Left lung (tissue), 10 donors: Measurements from ENCODE around the gene HMCN1. TPM values are rescaled to one million over a fixed set of nuclear protein-coding genes. Genes with fewer than 3 reads are reported as not detected.

ENCODE experiments used
- ATAC-seq: fragments of 200-7000 bp; cut with Tn5 transposase; one replicate; pipeline ENCODE4 v1.9.1; 2020; ENCODE audit warnings: moderate library complexity
- DNase-seq, 4 donors: peaks; one replicate each; pipeline ENCODE4 v3.0.0-alpha.2; 2013 to 2020
- H3K27ac ChIP-seq, 2 donors: fragments of 200-600 bp; sonication (generic) in 1 of 2; one replicate each; pipeline versions ENCODE4 v1.5.0 to v1.8.0; 2020 to 2021
- H3K27me3 ChIP-seq, 2 donors: fragments of 200-600 bp; sonication (generic) in 1 of 2; one replicate each; pipeline versions ENCODE4 v1.5.0 to v1.8.0; 2020 to 2021
- H3K36me3 ChIP-seq, 2 donors: fragments of 200-600 bp; sonication (generic) in 1 of 2; one replicate each; pipeline versions ENCODE4 v1.5.0 to v1.8.0; 2020 to 2021
- H3K4me1 ChIP-seq, 2 donors: fragments of 200-600 bp; one replicate each; pipeline ENCODE4 v1.8.0; 2021
- H3K4me3 ChIP-seq, 2 donors: fragments of 200-600 bp; sonication (generic) in 1 of 2; one replicate each; pipeline versions ENCODE4 v1.5.0 to v1.8.0; 2020 to 2021; ENCODE audit warnings: mild to moderate bottlenecking in 1 of 2
- H3K9me3 ChIP-seq, 2 donors: fragments of 200-600 bp; sonication (generic) in 1 of 2; one replicate each; pipeline versions ENCODE4 v1.5.0 to v1.8.0; 2020 to 2021
- intact Hi-C, 2 donors: fragments of 100-400 bp; cut with DNase I; formaldehyde crosslinking; loops; one replicate each; pipeline versions ENCODE4 v1.11.2 to v1.14.2; 2022
- polyA plus RNA-seq, 6 donors: library from polyadenylated mRNA; unstranded; fragments of 120-200 nt; gene quantifications; one replicate each; pipeline ENCODE4 v1.2.1, GENCODE V29; 2013; ENCODE audit not compliant: insufficient read length in 6 of 6
- total RNA-seq, 2 donors: library from RNA; stranded (reverse); fragmentation: NEBNext Ultra II Directional; extraction: Animal tissue kit (Norgen Biotek cat#: 25700); gene quantifications; one replicate each; pipeline ENCODE4 v1.2.1, GENCODE V29; 2021
- TF ChIP-seq, protein P1 (sequence below), 2 donors: fragments of 200-600 bp; sonication (generic) in 1 of 2; IDR thresholded peaks; one replicate each; pipeline versions ENCODE4 v1.5.0 to v1.8.0; 2021; ENCODE audit warnings: antibody characterized with exemption in 2 of 2
- donor health status: DM: no; HTN: yes; CAD: no.
- donor health status: DM: no; HTN: no; CAD: no.

HMCN1 gene
- total and polyA plus RNA-seq, 8 donors = 24.0 to 91.0 (median 48.7) TPM

DNA sequence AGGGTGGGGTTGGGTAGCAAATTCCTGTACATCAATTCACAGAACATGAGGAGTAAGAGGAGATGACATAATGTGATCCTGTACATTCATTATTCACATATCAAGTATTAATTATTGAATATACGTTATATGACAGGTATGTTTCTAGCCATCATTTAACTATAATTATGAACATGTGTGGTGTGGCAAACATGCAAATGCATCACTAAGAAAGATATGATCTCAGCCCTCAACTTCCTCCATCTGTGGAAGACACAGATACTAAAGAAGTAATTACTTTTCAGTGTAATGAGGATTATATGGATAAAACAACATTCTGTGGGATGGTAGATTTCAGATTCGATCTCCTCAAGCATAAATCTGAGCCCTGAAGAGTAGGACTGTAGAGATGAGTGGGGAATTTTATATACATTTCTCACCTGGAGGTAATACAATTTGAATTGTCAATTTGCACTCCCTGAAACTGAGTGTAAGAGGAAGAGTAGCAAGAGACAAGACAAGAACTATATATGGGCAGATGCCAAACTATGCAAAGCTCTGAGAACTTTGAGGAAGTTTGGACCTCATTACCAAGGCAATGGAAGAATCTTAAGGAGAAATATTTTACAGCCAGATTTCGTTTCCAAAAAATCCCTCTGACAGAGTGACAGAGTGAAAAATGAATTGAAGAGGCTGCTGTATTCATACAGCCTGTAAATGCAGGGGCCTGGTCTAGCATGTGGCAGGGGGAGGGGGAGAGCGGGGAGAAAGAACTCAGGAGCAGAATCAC is 365.3 kb downstream of the HMCN1 start:
- intact Hi-C loops = no loop called here
- ATAC-seq = no peak
- Histone ChIP-seq H3K27ac (no peak overlapping the region), H3K36me3 (no peaks in the 10 kb centered on the region), H3K27me3 (no peaks in the 10 kb centered on the region), H3K4me3 (no peak overlapping the region), H3K9me3 (no peaks in the 10 kb centered on the region), H3K4me1 (peaks cover under 1 to 7% of the 10 kb centered on the region in 2 donors)
- DNase-seq = no peak
- TF ChIP-seq, protein P1, sequence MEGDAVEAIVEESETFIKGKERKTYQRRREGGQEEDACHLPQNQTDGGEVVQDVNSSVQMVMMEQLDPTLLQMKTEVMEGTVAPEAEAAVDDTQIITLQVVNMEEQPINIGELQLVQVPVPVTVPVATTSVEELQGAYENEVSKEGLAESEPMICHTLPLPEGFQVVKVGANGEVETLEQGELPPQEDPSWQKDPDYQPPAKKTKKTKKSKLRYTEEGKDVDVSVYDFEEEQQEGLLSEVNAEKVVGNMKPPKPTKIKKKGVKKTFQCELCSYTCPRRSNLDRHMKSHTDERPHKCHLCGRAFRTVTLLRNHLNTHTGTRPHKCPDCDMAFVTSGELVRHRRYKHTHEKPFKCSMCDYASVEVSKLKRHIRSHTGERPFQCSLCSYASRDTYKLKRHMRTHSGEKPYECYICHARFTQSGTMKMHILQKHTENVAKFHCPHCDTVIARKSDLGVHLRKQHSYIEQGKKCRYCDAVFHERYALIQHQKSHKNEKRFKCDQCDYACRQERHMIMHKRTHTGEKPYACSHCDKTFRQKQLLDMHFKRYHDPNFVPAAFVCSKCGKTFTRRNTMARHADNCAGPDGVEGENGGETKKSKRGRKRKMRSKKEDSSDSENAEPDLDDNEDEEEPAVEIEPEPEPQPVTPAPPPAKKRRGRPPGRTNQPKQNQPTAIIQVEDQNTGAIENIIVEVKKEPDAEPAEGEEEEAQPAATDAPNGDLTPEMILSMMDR (IDR thresholded peaks at IDR 0.05) = no peak

DNA sequence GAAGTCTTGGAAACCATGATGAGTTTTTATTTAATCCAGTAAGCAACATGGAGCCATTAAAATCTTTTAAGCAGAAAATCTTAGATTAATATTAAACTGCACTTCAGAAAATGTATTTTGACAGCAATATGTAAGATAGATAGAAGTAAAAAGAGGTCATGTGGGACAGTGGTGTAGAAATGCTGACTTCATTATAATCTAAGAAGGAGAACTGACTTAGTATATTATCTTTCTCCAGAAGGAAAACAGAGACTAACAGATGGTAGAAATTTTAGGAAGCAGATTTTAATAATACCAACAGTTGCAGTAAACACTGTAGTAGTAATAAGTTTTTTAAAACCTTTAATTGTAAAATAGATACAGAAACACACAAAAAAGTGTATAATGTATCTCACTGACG is 367.9 kb downstream of the HMCN1 start:
- H3K36me3 ChIP-seq = no peaks in the 10 kb centered on the region
- no peak for DNase-seq
- no peaks in the 10 kb centered on the region for H3K27me3 ChIP-seq
- intact Hi-C loops = no loop called here
- H3K9me3 ChIP-seq = no peaks in the 10 kb centered on the region
- peak overlapping the region in 1 of 2 donors; percentile 52 for H3K27ac ChIP-seq
- TF ChIP-seq, protein P1 (IDR thresholded peaks at IDR 0.05) = no peak
- H3K4me3 ChIP-seq = no peak overlapping the region
- H3K4me1 ChIP-seq = peaks cover 0 to 7% of the 10 kb centered on the region in 2 donors
- peak; percentile 17 for ATAC-seq

DNA sequence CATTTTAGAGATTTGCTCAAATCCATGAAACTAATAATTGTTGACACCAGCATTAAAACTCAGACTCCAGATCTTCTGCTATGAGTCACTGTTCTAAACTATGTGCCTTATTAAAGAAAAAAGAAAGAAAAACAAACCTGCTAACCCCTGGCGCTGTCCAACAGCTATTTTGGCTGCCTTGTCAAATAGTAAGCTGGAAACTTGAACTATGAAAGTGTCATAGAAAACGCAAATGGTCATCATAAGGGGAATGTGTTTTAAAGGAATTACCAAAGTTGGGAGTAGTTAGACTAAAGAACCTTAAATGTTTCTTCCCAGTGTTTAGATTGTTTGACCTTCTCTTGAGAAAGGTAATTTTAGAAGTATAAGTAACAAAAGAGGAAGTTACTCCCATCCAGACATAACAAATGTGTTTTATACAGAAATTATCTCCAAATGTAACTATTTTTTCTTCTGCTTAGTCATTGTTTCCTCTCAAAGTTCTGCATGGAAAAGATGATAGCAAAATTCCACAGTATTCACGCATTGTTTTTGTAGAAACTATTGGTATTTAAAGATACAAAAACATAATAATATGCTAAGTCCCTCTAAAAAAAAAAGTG is 368.5 kb downstream of the HMCN1 start:
- H3K27me3 ChIP-seq = no peaks in the 10 kb centered on the region
- peak overlapping the region in 1 of 2 donors; percentile 52 for H3K27ac ChIP-seq
- TF ChIP-seq, protein P1 (IDR thresholded peaks at IDR 0.05) = no peak
- no peak overlapping the region for H3K4me3 ChIP-seq
- DNase-seq (no peak), ATAC-seq (peak; percentile 91)
- H3K36me3 ChIP-seq = no peaks in the 10 kb centered on the region
- H3K9me3 ChIP-seq = no peaks in the 10 kb centered on the region
- peaks cover 0 to 7% of the 10 kb centered on the region in 2 donors for H3K4me1 ChIP-seq
- intact Hi-C loops = no loop called here

DNA sequence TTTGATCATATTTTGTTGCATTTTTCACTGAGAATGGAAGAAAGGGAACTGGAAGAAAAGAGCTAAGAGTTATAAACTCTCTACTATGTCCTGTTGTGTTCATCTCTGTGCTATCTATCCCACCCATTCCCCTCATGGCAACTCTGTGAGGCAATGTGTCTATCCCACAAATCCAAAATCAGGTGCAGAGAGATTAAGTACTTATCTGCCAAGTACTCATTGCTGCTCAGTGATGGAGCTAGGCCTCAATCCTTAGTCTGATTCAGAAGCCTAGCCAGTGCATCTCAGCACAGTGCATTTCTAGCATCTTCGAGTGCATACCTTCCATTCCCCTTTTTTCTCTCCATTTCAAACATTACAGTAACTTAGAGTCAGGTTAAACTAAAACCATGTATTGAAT is 370.3 kb downstream of the HMCN1 start:
- Histone ChIP-seq H3K27ac (no peak overlapping the region), H3K9me3 (no peaks in the 10 kb centered on the region), H3K4me3 (no peak overlapping the region), H3K36me3 (no peaks in the 10 kb centered on the region), H3K27me3 (no peaks in the 10 kb centered on the region), H3K4me1 (peaks cover 0 to 7% of the 10 kb centered on the region in 2 donors)
- TF ChIP-seq, protein P1 (IDR thresholded peaks at IDR 0.05) = no peak
- DNase-seq = no peak
- intact Hi-C loops = no loop called here
- no peak for ATAC-seq

DNA sequence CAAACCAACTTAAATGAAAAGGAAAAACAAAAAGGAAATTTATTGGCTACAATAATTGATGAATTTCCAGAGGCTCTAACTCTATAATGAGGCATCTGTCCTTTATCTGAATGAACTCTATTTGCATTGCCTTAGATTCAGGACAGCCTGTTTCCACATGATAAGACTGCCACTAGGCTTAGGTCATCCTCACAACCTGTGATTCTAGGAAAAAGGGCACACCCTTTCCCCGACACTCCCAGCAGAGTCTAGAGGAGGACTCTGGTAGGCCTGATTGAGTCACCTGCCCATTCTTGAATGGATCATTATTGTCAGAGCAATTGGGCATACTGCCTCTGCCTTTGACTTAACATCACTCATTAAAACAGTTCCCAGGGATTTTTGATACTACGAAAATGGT is 378.1 kb downstream of the HMCN1 start:
- Histone ChIP-seq H3K27ac (no peak overlapping the region), H3K4me1 (no peaks in the 10 kb centered on the region), H3K27me3 (no peaks in the 10 kb centered on the region), H3K4me3 (no peak overlapping the region), H3K9me3 (no peaks in the 10 kb centered on the region), H3K36me3 (no peaks in the 10 kb centered on the region)
- TF ChIP-seq, protein P1 (IDR thresholded peaks at IDR 0.05) = no peak
- intact Hi-C loops = no loop called here
- DNase-seq (no peak), ATAC-seq (no peak)
